Measurements from ENCODE around the gene PLD4. TPM values are rescaled to one million over a fixed set of nuclear protein-coding genes. Genes with fewer than 3 reads are reported as not detected.

PLD4 gene, protein sequence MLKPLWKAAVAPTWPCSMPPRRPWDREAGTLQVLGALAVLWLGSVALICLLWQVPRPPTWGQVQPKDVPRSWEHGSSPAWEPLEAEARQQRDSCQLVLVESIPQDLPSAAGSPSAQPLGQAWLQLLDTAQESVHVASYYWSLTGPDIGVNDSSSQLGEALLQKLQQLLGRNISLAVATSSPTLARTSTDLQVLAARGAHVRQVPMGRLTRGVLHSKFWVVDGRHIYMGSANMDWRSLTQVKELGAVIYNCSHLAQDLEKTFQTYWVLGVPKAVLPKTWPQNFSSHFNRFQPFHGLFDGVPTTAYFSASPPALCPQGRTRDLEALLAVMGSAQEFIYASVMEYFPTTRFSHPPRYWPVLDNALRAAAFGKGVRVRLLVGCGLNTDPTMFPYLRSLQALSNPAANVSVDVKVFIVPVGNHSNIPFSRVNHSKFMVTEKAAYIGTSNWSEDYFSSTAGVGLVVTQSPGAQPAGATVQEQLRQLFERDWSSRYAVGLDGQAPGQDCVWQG
- not detected in 2 replicates for total RNA-seq

GRCh38 chr14:104924421-104925213, at the start of gene PLD4:
Gene PLD4 (plus strand): TSS chr14:104924879. CDS start chr14:104927141, 2,262 bp downstream.

GRCh38 chr14:104977681-104978653, 53.3 kb downstream of the PLD4 start, which contains the start of gene AHNAK2:
Gene AHNAK2 (minus strand): TSS chr14:104978374. CDS start chr14:104978237, 137 bp downstream.

Other genes with a start within 250 kb of the PLD4 start
- gene INF2, start 235.3 kb upstream of the PLD4 start, total RNA-seq: 79.2 and 84.6 TPM in 2 replicates
- 0.10 and 0.47 TPM in 2 replicates for gene ADSS1, start 200.7 kb upstream of the PLD4 start, total RNA-seq
- gene SIVA1, start 171.7 kb upstream of the PLD4 start, total RNA-seq: 357 and 399 TPM in 2 replicates
- gene AKT1, start 129.1 kb upstream of the PLD4 start, total RNA-seq: 129 and 135 TPM in 2 replicates
- gene ZBTB42, start 123.8 kb upstream of the PLD4 start, total RNA-seq: 3.2 and 5.5 TPM in 2 replicates
- gene CEP170B, start 59.6 kb upstream of the PLD4 start, total RNA-seq: 19.2 and 20.8 TPM in 2 replicates
- 54.2 and 65.5 TPM in 2 replicates for gene AHNAK2, start 53.5 kb downstream of the PLD4 start, total RNA-seq
- 2.9 and 3.0 TPM in 2 replicates for gene CLBA1, start 60.9 kb downstream of the PLD4 start, total RNA-seq
- gene CDCA4, start 96.2 kb downstream of the PLD4 start, total RNA-seq: 50.2 and 52.7 TPM in 2 replicates
- 0.10 and 0.13 TPM in 2 replicates for gene GPR132, start 140.6 kb downstream of the PLD4 start, total RNA-seq
- gene JAG2, start 243.9 kb downstream of the PLD4 start, total RNA-seq: 52.0 TPM in 2 replicates